HG03103 (cell line): Measurements from ENCODE around the gene CLIC1.
A peak's percentile ranks its signal among the peaks of the same experiment; 100 is the strongest.

Source experiments
- ATAC-seq: cut with Tn5 transposase; IDR thresholded peaks from one replicate; pipeline ENCODE4 v1.9.1; 2021; ENCODE audit warnings: low read depth; ENCODE audit not compliant: unreplicated experiment

Gene CLIC1

GRCh38 chr6:31707701-31708100 lies 28.6 kb downstream of the CLIC1 start:
- no peak for ATAC-seq

GRCh38 chr6:31706599-31706998 lies 29.7 kb downstream of the CLIC1 start, which contains the start of gene LY6G6F:
Gene LY6G6F, plus strand, starts transcription at chr6:31706866. Its CDS starts 41 bp downstream, at chr6:31706907.
- ATAC-seq = no peak

GRCh38 chr6:31705931-31706330 lies 30.4 kb downstream of the CLIC1 start:
- no peak for ATAC-seq

DNA sequence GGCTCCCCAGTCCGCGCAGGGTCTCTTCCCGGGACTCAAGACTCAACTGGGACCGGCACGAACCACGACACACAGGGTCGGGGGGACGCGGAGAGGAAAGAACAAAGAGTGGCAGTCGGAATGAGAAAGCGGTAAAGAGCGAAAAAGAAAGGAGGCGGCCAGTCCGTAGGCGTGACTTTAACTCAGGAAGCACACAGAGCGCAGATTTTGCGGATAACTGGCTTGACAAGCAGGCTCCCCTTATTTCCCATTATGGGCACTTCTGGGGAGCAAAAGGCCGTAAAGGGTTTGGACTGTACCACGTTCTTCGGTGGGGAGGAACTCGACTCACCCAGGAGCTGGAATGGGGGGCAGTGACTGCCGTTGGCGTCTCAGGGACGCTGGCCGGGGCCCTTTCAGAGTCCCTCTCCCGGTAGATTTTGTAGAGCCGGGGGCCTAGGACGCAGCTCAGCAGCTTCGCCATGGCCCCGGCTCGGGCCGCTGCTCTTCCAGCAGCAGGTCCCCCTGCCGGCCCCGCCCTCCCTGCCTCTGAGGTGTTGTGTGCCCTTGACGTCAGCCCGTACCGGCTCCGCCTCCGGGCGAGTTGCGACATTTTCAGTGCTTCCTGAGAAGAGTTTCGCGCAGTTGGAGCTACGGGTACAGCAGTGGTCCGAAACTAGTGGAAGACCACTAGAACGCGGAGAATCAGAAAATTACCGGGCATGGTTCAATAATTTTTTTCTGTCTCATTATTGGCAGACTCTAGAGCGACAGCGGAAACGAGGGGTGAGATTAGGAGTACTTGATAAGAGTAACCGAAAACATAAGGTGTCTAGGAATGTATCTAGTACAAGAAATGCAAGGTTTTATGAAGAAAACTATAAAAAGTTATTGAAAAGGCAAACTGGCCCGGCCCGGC lies 33.3 kb downstream of the CLIC1 start, which contains the start of gene ABHD16A:
Gene ABHD16A, minus strand, starts transcription at position 506 of the 898 bp plus-strand sequence. Its CDS starts 43 bp downstream, at position 463.
- peak; percentile 85 for ATAC-seq

DNA sequence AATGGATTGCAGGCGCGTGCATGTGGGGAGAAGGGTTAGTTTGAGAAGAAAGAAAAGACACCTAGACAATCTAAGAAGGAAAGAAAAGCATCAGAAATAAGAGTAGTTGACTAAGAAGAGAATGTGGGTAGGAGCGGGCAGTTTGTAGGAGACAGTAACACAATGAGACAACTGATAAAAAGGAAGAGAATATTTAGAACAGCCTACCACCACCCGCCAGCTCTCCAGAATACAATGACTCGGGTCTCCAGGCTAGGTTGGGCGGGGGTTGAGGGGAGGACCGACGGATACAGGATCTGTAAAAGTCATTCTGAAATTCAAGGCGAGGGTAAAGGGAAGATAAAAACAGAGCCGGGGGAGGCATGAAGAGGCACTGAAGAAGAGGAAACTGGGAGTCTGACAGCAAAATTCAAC lies 33.9 kb downstream of the CLIC1 start:
- no peak for ATAC-seq

GRCh38 chr6:31701666-31702404 lies 34.5 kb downstream of the CLIC1 start:
- ATAC-seq = no peak

GRCh38 chr6:31700740-31701401 lies 35.5 kb downstream of the CLIC1 start:
- no peak for ATAC-seq

DNA sequence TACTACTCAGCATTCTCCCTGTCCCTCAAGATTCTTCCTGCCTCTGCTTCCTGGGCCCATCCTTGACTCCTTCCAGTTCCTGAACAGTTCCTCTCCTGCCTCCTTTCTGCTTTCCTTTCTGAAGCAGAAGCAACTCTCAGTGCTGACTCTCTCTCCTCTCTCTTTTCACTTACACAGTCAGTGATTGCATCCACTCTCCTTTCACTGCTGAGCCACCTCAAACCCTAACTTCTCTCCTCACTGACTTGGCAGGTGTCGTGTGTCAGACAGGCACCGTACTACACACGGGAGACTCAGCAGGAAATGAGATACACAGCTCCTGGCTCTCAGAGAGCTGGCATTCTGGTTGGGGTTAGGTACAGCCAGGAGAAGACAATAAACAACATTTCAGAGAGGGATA lies 38.8 kb downstream of the CLIC1 start:
- no peak for ATAC-seq

DNA sequence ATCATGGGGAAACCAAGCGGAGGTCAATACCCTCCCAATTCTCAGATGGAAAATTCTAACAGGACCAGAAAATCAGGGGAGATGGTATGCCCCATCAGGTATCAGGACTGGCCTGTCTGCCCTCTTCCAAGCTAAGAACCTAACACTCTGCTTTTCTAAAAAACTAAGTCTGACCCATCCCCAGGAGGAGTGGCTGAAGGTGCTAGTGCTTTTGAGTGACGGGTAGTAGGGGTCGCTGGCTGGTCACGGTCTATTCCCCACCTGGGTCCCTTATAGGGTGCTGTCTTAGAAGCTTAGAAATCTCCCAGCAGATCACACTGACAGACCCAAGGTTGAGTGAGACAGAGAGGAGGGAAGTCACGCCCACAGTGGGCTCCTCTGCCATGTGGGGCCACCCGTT lies 42.8 kb downstream of the CLIC1 start:
- no peak for ATAC-seq

DNA sequence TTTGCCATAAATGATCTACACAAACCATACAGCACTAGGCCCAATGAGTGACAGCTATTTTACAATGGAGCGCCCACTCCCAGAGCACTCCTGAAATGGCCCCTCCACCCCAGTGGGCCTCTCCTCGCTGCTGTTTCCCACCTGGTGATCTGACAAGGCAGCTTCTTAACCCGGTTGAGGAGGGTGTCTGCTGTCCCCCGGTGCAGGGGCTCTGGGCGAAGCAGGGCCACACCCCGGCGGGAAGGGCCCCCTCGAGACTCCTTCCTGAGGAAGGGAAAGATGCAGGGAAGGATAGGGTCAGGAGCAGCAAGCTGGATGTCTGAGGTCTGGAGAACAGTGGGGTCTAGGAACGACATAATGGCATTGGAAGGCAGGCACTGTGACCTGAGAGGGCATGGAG lies 43.4 kb downstream of the CLIC1 start:
- ATAC-seq = no peak

- ATAC-seq = no peak
Measured at GRCh38 chr6:31692353-31692752, 44.0 kb downstream of the CLIC1 start.

GRCh38 chr6:31691564-31692108 lies 44.7 kb downstream of the CLIC1 start:
- no peak for ATAC-seq

GRCh38 chr6:31691078-31691463 lies 45.3 kb downstream of the CLIC1 start:
- no peak for ATAC-seq

DNA sequence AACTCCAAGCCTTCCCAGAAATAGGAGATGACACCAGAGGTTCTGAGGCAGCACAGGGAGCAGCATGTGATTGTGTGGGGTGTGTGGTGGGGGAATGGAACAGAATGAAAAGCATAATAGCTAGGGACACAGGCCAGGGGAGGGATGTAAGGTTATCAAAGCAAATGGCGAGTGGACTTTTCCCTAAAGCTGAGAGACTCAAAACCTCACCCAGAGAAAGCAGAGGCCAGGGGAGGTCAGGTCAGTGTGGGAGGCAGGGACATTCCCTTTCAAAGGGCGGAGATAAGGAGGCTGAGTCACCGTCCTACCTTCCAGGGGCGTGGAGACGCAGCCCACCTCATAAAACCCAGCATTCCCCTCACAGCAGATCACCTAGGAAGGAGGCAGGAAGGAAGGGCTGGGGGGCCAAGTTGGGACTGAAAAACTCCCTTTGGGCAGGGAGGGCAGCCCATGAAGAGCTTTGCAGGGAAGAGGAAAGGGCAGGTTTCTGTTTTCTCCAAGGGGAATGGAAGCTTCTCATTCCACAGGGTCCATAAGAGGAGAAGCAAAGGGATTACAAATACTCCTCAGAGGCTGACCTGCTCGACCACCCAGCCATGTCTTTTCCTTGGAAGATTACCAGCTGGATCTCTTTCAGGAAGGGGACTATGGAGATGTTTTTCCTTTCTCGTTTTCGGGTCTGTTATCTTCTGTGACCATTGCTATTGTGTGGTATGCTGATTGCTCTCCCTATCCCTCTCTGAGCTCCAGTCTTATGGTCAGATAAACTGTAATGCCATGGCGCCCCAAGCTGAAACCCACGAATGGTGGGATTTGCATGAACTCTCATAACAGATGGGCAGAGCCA lies 45.9 kb downstream of the CLIC1 start:
- no peak for ATAC-seq

- no peak for ATAC-seq
Measured at GRCh38 chr6:31689249-31690110, 46.9 kb downstream of the CLIC1 start.

- ATAC-seq = no peak
Measured at GRCh38 chr6:31687860-31688693, 48.3 kb downstream of the CLIC1 start.

DNA sequence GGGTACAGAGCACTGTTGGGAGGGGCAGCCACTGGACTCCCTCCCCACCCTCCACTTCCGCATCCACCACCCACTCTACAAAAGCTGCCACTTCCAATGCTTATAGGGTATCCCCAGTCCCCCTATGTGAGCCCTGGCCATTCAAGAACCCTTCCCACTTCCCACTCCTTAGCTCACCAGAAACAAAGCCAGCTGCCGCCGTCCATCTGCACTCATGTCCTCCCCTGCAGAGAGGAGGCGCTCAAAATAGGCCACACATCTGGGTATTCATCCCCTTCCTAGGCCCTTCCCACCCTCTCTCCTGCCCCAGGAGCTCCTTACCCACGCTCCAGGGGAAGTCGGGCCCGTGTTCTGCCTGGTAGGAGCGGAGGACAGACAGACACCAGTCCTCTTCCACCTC lies 49.0 kb downstream of the CLIC1 start:
- ATAC-seq = no peak

- ATAC-seq = no peak
Measured at GRCh38 chr6:31686483-31686882, 49.8 kb downstream of the CLIC1 start.
